ENCODE data around the gene SPTBN4. TPM values are rescaled to one million over a fixed set of nuclear protein-coding genes. Genes with fewer than 3 reads are reported as not detected.

The SPTBN4 gene
- total and polyA plus RNA-seq, 2 of the 4 experiments (the other 2 are of a cell fraction): 0.72 to 0.91 TPM

DNA sequence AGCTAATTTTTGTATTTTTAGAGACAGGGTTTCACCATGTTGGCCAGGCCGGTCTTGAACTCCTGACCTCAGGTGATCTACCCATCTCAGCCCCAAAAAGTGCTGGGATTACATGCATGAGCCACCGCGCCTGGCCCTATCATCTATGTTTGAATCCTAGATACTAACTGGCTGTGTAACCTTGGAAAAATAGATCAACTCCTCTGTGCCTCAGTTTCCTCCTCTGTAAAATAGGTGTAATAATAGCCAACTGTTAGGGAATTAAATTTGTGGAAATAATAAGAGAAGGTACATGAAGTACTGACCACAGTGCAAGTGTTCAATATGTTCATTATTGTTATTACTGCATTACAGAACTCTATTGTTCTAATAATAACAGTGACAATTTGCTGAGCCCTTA is 4.3 kb downstream of the SPTBN4 start:
- H2BK20ac ChIP-seq (ENCODE audit: low read depth, low read length): no peak overlapping the region
- no peak overlapping the region for H4K91ac ChIP-seq (ENCODE audit: insufficient read depth, low read depth, low read length)
- dilution Hi-C loops (cut with HindIII; ENCODE audit: low sequenced_read_pairs, unreplicated experiment): no loop called here
- no peak overlapping the region for H2AFZ ChIP-seq (replicated peaks; ENCODE audit: low read length, poor library complexity)
- H3K4me3 ChIP-seq (ENCODE audit: insufficient read depth, low read depth, low read length): no peak overlapping the region
- H3K27me3 ChIP-seq (ENCODE audit: control insufficient read depth, insufficient read depth, low read length): peaks cover 11% of the 10 kb centered on the region; the same call in 1 of the 2 replicates
- H3K9me1 ChIP-seq (ENCODE audit: insufficient read depth, low read length): peaks cover 5% of the 10 kb centered on the region
- H3K36me3 ChIP-seq (ENCODE audit: control insufficient read depth, insufficient read depth, low read length): no peaks in the 10 kb centered on the region
- no peak overlapping the region for H3K9ac ChIP-seq (ENCODE audit: low read depth, low read length)
- ChIA-PET POLR2A (ENCODE audit: unreplicated experiment) (no interaction called here), CTCF (interaction anchor here (0.6 kb wide), 1 partner anchor 104 kb away, joined by 4 read pairs; no protein-coding TSS in a partner anchor)
- H4K8ac ChIP-seq (ENCODE audit: low read depth in 2 of 2, low read length in 2 of 2): no peak overlapping the region
- no peak overlapping the region for H2BK15ac ChIP-seq (ENCODE audit: low read depth, low read length)
- H3K79me1 ChIP-seq (ENCODE audit: low read depth in 1 of 2, low read length in 2 of 2): peaks cover 0 to 2% of the 10 kb centered on the region in 2 experiments; a peak in 1 of 4 replicates
- no peaks in the 10 kb centered on the region for H3K9me3 ChIP-seq (ENCODE audit: control insufficient read depth, insufficient read depth, low read length)
- TF ChIP-seq CHD1 (IDR thresholded peaks at IDR 0.05; ENCODE audit: low read depth, low read length) (no peak), CTCF (conservative IDR thresholded peaks at IDR 0.05; ENCODE audit: low read depth, low read length) (no peak), MAZ (IDR thresholded peaks at IDR 0.05; ENCODE audit: borderline replicate concordance, low read depth, low read length) (no peak), NFE2L2 (IDR thresholded peaks at IDR 0.05; ENCODE audit: low read depth, low read length) (no peak)
- TF ChIP-seq, protein P1, sequence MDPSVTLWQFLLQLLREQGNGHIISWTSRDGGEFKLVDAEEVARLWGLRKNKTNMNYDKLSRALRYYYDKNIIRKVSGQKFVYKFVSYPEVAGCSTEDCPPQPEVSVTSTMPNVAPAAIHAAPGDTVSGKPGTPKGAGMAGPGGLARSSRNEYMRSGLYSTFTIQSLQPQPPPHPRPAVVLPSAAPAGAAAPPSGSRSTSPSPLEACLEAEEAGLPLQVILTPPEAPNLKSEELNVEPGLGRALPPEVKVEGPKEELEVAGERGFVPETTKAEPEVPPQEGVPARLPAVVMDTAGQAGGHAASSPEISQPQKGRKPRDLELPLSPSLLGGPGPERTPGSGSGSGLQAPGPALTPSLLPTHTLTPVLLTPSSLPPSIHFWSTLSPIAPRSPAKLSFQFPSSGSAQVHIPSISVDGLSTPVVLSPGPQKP (IDR thresholded peaks at IDR 0.05; ENCODE audit: borderline replicate concordance, low read depth, low read length): no peak
- H3K27ac ChIP-seq (ENCODE audit: insufficient read depth, low read length): no peak overlapping the region
- BruUV-seq (replicated peaks): no TSS peak
- no peak overlapping the region for H3K23ac ChIP-seq (ENCODE audit: low read depth, low read length)
- in situ Hi-C loops (cut with MboI; ENCODE audit: low sequenced_read_pairs): no loop called here
- no peak overlapping the region for H2BK120ac ChIP-seq (ENCODE audit: low read depth, low read length)
- H3K56ac ChIP-seq (ENCODE audit: extremely low read depth, insufficient read depth, low read length): no peak overlapping the region
- H4K5ac ChIP-seq (ENCODE audit: low read depth, low read length): no peak overlapping the region
- H2AK9ac ChIP-seq (replicated peaks; ENCODE audit: low read depth, low read length, poor library complexity): no peak overlapping the region
- no peak overlapping the region for H3K18ac ChIP-seq (ENCODE audit: low read depth, low read length)
- DNase-seq (no peak), ATAC-seq (ENCODE audit: low read depth) (no peak)
- no peak overlapping the region for H3K4me2 ChIP-seq (ENCODE audit: low read depth, low read length)
- H3K14ac ChIP-seq (replicated peaks; ENCODE audit: low read depth, low read length): no peak overlapping the region
- H2BK5ac ChIP-seq (ENCODE audit: low read depth, low read length, poor library complexity, severe bottlenecking): no peak overlapping the region
- 0 out of 2 replicates have a peak, but pooled peaks cover 4% of the 10 kb centered on the region for H4K20me1 ChIP-seq (ENCODE audit: insufficient read depth, low read length)
- no peak overlapping the region for H2AK5ac ChIP-seq (ENCODE audit: low read depth, low read length)
- H3K4me1 ChIP-seq (ENCODE audit: control insufficient read depth, insufficient read depth, low read length): peaks cover 6% of the 10 kb centered on the region; the same call in 1 of the 2 replicates
- no peak overlapping the region for H3K4ac ChIP-seq (ENCODE audit: low read depth, low read length)
- intact Hi-C loops (cut with micrococcal nuclease): no loop called here
- WGBS, 2 experiments (ENCODE audit: extremely low coverage in 2 of 2, insufficient read length in 1 of 2): no CpG with 5 or more reads among the region's 3 CpGs
